ENCODE measurements around the gene FANCC.

GRCh38 chr9:95090871-95091577 lies 226.5 kb downstream of the FANCC start:
- TF ChIP-seq CTCF (IDR thresholded peaks at IDR 0.05) (no peak), POLR2A (IDR thresholded peaks at IDR 0.05) (no peak)
